Hepatocyte (in vitro differentiated cells): Measurements from ENCODE around the gene XPR1. TPM values are rescaled to one million over a fixed set of nuclear protein-coding genes. Genes with fewer than 3 reads are reported as not detected.
A peak's percentile ranks its signal among the peaks of the same experiment; 100 is the strongest.

ENCODE experiments used
- DNase-seq: peaks from one replicate; pipeline ENCODE4 v3.0.0-alpha.2; 2016; ENCODE audit warnings: low spot score
- H2AFZ ChIP-seq: fragments of 200-600 bp; sonication (generic); 2 replicates; pipeline ENCODE4 v1.6.0; 2016; ENCODE audit warnings: antibody characterized with exemption, mild to moderate bottlenecking
- H3K27ac ChIP-seq: fragments of 200-600 bp; sonication (generic); 2 replicates; pipeline ENCODE4 v1.5.1; 2016; ENCODE audit warnings: mild to moderate bottlenecking
- H3K27me3 ChIP-seq: fragments of 200-600 bp; sonication (generic); 2 replicates; pipeline ENCODE4 v1.6.1; 2016
- H3K36me3 ChIP-seq: fragments of 200-600 bp; sonication (generic); replicated peaks from 2 replicates; pipeline ENCODE4 v1.5.1; 2016; ENCODE audit warnings: low read depth; ENCODE audit not compliant: insufficient read depth
- H3K4me1 ChIP-seq: fragments of 200-600 bp; sonication (generic); 2 replicates; pipeline ENCODE4 v1.5.1; 2016; ENCODE audit warnings: mild to moderate bottlenecking, moderate library complexity; ENCODE audit not compliant: insufficient read depth
- H3K4me2 ChIP-seq: fragments of 200-600 bp; sonication (generic); 2 replicates; pipeline ENCODE4 v1.6.0; 2016
- H3K4me3 ChIP-seq: fragments of 200-600 bp; sonication (generic); 2 replicates; pipeline ENCODE4 v1.5.1; 2016; ENCODE audit warnings: mild to moderate bottlenecking
- H3K79me2 ChIP-seq: fragments of 200-600 bp; sonication (generic); 2 replicates; pipeline ENCODE4 v1.6.0; 2017; ENCODE audit warnings: mild to moderate bottlenecking
- H3K9me2 ChIP-seq: fragments of 200-600 bp; sonication (generic); replicated peaks from 2 replicates; pipeline ENCODE4 v1.6.0; 2017; ENCODE audit warnings: mild to moderate bottlenecking; ENCODE audit not compliant: insufficient read depth
- H3K9me3 ChIP-seq: fragments of 200-600 bp; sonication (generic); 2 replicates; pipeline ENCODE4 v1.5.1; 2016; ENCODE audit warnings: low read depth, mild to moderate bottlenecking
- H4K20me1 ChIP-seq: fragments of 200-600 bp; sonication (generic); 2 replicates; pipeline ENCODE4 v1.6.0; 2016; ENCODE audit warnings: mild to moderate bottlenecking; ENCODE audit not compliant: insufficient read depth, poor library complexity, severe bottlenecking
- CTCF ChIP-seq: fragments of 200-600 bp; sonication (generic); IDR thresholded peaks from 2 replicates; pipeline ENCODE4 v1.5.1; 2016; ENCODE audit warnings: antibody characterized with exemption, mild to moderate bottlenecking; ENCODE audit not compliant: poor library complexity
- EZH2 ChIP-seq: fragments of 200-600 bp; sonication (generic); IDR thresholded peaks from 2 replicates; pipeline ENCODE4 v1.6.1; 2016; ENCODE audit warnings: antibody characterized with exemption, mild to moderate bottlenecking, borderline replicate concordance
- EZH2phosphoT487 ChIP-seq: fragments of 200-600 bp; sonication (generic); IDR thresholded peaks from one replicate; pipeline ENCODE4 v1.6.1; 2018; ENCODE audit warnings: antibody characterized with exemption, mild to moderate bottlenecking, low read depth, moderate library complexity; ENCODE audit not compliant: unreplicated experiment, severe bottlenecking
- WGBS: methylation state at CpG from one replicate; pipeline ENCODE4 v1.1.6; 2016; ENCODE audit warnings: low lambda C conversion rate; ENCODE audit errors: missing lambda C conversion rate; 5-methylcytosine and 5-hydroxymethylcytosine counted together
- polyA plus RNA-seq: library from polyadenylated mRNA; unstranded; fragments of >200 nt; fragmentation: Nextera tagmentation; extraction: Ambion mirVana; gene quantifications from 2 replicates; pipeline ENCODE4 v1.2.1, GENCODE V29; 2016
- total RNA-seq: library from RNA; depleted of rRNA; stranded (reverse); fragments of >200 nt; gene quantifications from 2 replicates; pipeline ENCODE4 v1.2.3, GENCODE V29; 2014

The XPR1 gene
- total and polyA plus RNA-seq, 2 experiments from 2014 or later, result 18.2 to 41.5 TPM

- peak; percentile 53 for DNase-seq
- no peaks in the 10 kb centered on the region for H3K79me2 ChIP-seq
- WGBS, result 81% methylated on average over 30 of the region's 45 CpGs
Observed at GRCh38 chr1:180935326-180936109, 303.7 kb downstream of the XPR1 start.

GRCh38 chr1:180936110-180937011 lies 304.5 kb downstream of the XPR1 start:
- Histone ChIP-seq H3K4me3 (no peak overlapping the region), H3K36me3 (no peaks in the 10 kb centered on the region), H3K27ac (no peak overlapping the region), H4K20me1 (no peaks in the 10 kb centered on the region), H3K9me2 (no peaks in the 10 kb centered on the region), H3K4me1 (no peaks in the 10 kb centered on the region), H3K79me2 (no peaks in the 10 kb centered on the region), H2AFZ (no peak overlapping the region), H3K4me2 (no peak overlapping the region), H3K9me3 (no peaks in the 10 kb centered on the region), H3K27me3 (no peaks in the 10 kb centered on the region)
- no peak for DNase-seq
- WGBS, result 94% methylated on average over 28 of the region's 28 CpGs
- TF ChIP-seq EZH2phosphoT487 (no peak), EZH2 (no peak), CTCF (no peak)

More at GRCh38 chr1:180935326-180936109, 303.7 kb downstream of the XPR1 start:
- Histone ChIP-seq H3K4me1 (no peaks in the 10 kb centered on the region), H3K4me2 (no peak overlapping the region), H2AFZ (no peak overlapping the region), H3K27me3 (no peaks in the 10 kb centered on the region), H3K9me3 (no peaks in the 10 kb centered on the region), H3K9me2 (no peaks in the 10 kb centered on the region), H3K36me3 (no peaks in the 10 kb centered on the region), H3K4me3 (no peak overlapping the region), H3K27ac (no peak overlapping the region), H4K20me1 (no peaks in the 10 kb centered on the region)
- TF ChIP-seq EZH2phosphoT487 (no peak), EZH2 (no peak), CTCF (no peak)

- no peak overlapping the region for H3K4me3 ChIP-seq
- H3K36me3 ChIP-seq, result no peaks in the 10 kb centered on the region
- H3K4me1 ChIP-seq, result no peaks in the 10 kb centered on the region
Observed at GRCh38 chr1:180937012-180937372, 305.2 kb downstream of the XPR1 start.

More at GRCh38 chr1:180937012-180937372, 305.2 kb downstream of the XPR1 start:
- DNase-seq, result no peak
- Histone ChIP-seq H2AFZ (no peak overlapping the region), H3K27me3 (no peaks in the 10 kb centered on the region), H3K79me2 (no peaks in the 10 kb centered on the region), H4K20me1 (no peaks in the 10 kb centered on the region), H3K9me2 (no peaks in the 10 kb centered on the region), H3K27ac (no peak overlapping the region), H3K4me2 (no peak overlapping the region), H3K9me3 (no peaks in the 10 kb centered on the region)
- no peak for TF ChIP-seq CTCF
- TF ChIP-seq EZH2, result no peak
- TF ChIP-seq EZH2phosphoT487, result no peak
- WGBS, result 100% methylated on average over 1 of the region's 1 CpG
